ENCODE measurements around the gene KY. TPM values are rescaled to one million over a fixed set of nuclear protein-coding genes. Genes with fewer than 3 reads are reported as not detected.
A peak's percentile ranks its signal among the peaks of the same experiment; 100 is the strongest.

KY gene
- total and polyA plus RNA-seq, 3 experiments from 2014 or later: 0.36 TPM; not detected in 2

DNA sequence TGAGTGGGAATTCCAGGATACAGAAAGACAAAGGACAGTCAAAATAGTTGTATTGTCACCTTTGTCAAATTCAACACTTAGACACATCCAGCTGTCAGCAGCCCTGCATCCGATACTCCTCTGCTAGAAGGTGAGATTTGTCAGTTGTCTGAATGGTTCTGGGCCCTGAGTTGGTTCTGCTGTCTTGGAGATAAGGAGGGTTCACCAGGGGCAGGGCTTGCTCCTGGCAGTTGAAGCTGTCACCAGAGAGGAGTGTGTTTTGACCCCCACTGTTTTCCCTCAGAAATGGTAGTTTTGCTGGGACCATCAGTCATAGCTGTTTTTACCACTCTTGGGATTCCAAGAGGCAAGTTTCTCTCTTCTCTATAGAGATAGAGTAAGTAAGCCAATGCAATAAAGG, 3.2 kb upstream of the KY start:
- Histone ChIP-seq H3K9me3 (ENCODE audit: low read length) (no peaks in the 10 kb centered on the region), H3K27me3 (ENCODE audit: insufficient read depth, low read length, poor library complexity, severe bottlenecking) (no peaks in the 10 kb centered on the region), H3K4me1 (ENCODE audit: insufficient read depth, low read length) (no peaks in the 10 kb centered on the region), H3K27ac (ENCODE audit: low read depth, low read length) (no peak overlapping the region), H3K36me3 (ENCODE audit: insufficient read depth, low read length) (no peaks in the 10 kb centered on the region), H3K4me3 (ENCODE audit: low read length) (no peak overlapping the region)
- no peak overlapping the region for H3K27ac Mint-ChIP-seq
- H3K9me3 Mint-ChIP-seq: peaks cover 0 to 2% (median 0%) of the 10 kb centered on the region in 5 donors
- H3K36me3 Mint-ChIP-seq: no peaks in the 10 kb centered on the region
- ChIA-PET POLR2A (no interaction called here), CTCF (no interaction called here)
- H3K4me3 Mint-ChIP-seq: no peak overlapping the region
- DNase-seq: no peak
- H3K27me3 Mint-ChIP-seq: peaks cover 8 to 43% of the 10 kb centered on the region in 2 donors
- peaks cover 0 to 9% (median 0%) of the 10 kb centered on the region in 3 donors for H3K4me1 Mint-ChIP-seq

DNA sequence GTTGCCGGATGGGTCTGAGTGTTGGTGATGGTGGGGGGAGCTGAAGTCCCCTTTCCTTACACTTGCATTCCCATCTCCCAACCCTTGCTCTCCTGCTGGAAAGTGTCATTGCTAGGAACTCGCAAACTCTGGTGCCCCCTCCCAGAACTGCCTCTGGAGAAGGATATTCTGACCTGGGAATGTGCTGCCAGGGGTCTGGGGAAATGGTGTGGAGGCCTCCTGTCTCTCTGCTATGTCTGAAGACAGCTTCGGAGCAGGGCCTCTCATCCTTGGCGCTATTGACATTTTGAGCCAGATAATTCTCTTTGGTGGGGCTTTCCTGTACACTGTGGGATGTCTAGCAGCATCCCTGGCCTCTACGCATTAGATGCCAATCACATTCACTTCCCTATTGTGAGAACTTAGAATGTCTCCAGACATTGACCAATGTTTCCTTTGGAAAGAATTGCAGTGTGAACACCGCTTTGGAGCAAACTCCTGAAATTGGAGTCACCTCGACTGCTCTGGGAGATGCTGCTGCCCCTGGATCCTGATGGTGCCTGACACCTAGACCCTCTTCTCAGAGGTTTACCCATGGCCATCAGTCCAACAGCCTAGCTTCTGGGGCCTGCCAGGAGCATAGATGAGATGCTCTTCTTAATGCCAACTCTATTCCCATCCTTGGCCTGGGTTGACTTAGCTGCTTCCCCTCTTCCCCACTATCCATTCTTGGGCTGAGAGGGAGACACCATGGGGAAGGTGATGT, 2.2 kb upstream of the KY start:
- Mint-ChIP-seq H3K27me3 (peaks cover 8 to 49% of the 10 kb centered on the region in 2 donors), H3K27ac (no peak overlapping the region), H3K4me1 (peaks cover 0 to 9% (median 0%) of the 10 kb centered on the region in 3 donors), H3K9me3 (peaks cover 0 to 2% (median 0%) of the 10 kb centered on the region in 5 donors), H3K4me3 (no peak overlapping the region), H3K36me3 (no peaks in the 10 kb centered on the region)
- POLR2A ChIA-PET: no interaction called here
- Histone ChIP-seq H3K27ac (ENCODE audit: low read depth, low read length) (no peak overlapping the region), H3K4me3 (ENCODE audit: low read length) (no peak overlapping the region), H3K27me3 (ENCODE audit: insufficient read depth, low read length, poor library complexity, severe bottlenecking) (no peaks in the 10 kb centered on the region), H3K36me3 (ENCODE audit: insufficient read depth, low read length) (no peaks in the 10 kb centered on the region), H3K9me3 (ENCODE audit: low read length) (no peaks in the 10 kb centered on the region), H3K4me1 (ENCODE audit: insufficient read depth, low read length) (no peaks in the 10 kb centered on the region)
- no peak for DNase-seq
- CTCF ChIA-PET: no interaction called here

- Mint-ChIP-seq H3K36me3 (no peaks in the 10 kb centered on the region), H3K4me3 (no peak overlapping the region), H3K4me1 (peaks cover 0 to 9% (median 0%) of the 10 kb centered on the region in 3 donors), H3K27me3 (peaks cover 10 to 49% of the 10 kb centered on the region in 2 donors), H3K27ac (no peak overlapping the region), H3K9me3 (peaks cover 0 to 2% (median 0%) of the 10 kb centered on the region in 5 donors)
- Histone ChIP-seq H3K27me3 (ENCODE audit: insufficient read depth, low read length, poor library complexity, severe bottlenecking) (no peaks in the 10 kb centered on the region), H3K9me3 (ENCODE audit: low read length) (no peaks in the 10 kb centered on the region), H3K27ac (ENCODE audit: low read depth, low read length) (no peak overlapping the region), H3K4me1 (ENCODE audit: insufficient read depth, low read length) (no peaks in the 10 kb centered on the region), H3K4me3 (ENCODE audit: low read length) (no peak overlapping the region), H3K36me3 (ENCODE audit: insufficient read depth, low read length) (no peaks in the 10 kb centered on the region)
- no peak for DNase-seq
- POLR2A ChIA-PET: no interaction called here
- CTCF ChIA-PET: no interaction called here
Measured at GRCh38 chr3:134652409-134652831, 1.6 kb upstream of the KY start.

DNA sequence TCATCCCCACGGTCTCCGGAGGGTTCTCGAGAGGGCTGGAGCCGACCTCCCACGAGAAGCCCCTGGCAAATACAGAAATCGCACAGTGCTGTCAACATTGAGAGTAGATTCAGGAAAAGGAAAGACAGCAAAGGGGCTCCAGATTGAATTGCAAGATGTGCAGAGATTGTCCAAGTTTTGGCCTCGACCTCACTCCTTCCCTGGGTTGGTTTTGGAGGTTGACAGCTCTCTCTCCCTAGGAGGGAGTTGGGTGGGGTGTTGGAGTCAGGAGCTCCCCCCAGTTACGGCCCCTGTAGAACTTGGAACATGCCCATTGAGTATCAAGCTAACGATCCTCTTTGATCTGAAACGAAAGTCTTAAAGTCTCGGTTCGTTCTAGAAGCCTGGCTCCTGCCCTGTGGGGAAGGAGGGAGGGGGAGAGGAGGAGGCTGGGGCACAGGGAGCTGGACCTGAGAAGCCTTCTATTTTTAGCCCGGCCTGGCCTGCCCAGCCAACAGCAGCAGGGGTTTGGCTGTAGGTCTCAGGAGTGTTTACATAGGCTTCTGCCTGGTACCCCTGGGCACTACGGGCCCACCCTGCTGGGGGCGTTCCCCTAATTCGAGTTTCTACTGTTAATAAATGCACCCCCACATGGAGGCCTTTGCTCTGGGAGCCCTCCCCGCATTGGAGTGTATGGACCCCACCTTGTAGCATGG, 672 bp upstream of the KY start:
- Histone ChIP-seq H3K36me3 (ENCODE audit: insufficient read depth, low read length) (no peaks in the 10 kb centered on the region), H3K9me3 (ENCODE audit: low read length) (no peaks in the 10 kb centered on the region), H3K27ac (ENCODE audit: low read depth, low read length) (no peak overlapping the region), H3K4me1 (ENCODE audit: insufficient read depth, low read length) (no peaks in the 10 kb centered on the region), H3K4me3 (ENCODE audit: low read length) (no peak overlapping the region), H3K27me3 (ENCODE audit: insufficient read depth, low read length, poor library complexity, severe bottlenecking) (no peaks in the 10 kb centered on the region)
- no peaks in the 10 kb centered on the region for H3K9me3 Mint-ChIP-seq
- no peak for DNase-seq
- ChIA-PET POLR2A (no interaction called here), CTCF (no interaction called here)
- H3K27ac Mint-ChIP-seq: no peak overlapping the region
- peak overlapping the region in 2 of 7 donors; percentile 19 to 54 for H3K4me3 Mint-ChIP-seq
- H3K4me1 Mint-ChIP-seq: peaks cover 0 to 9% (median 0%) of the 10 kb centered on the region in 3 donors
- H3K36me3 Mint-ChIP-seq: no peaks in the 10 kb centered on the region
- H3K27me3 Mint-ChIP-seq: peaks cover 12 to 50% of the 10 kb centered on the region in 2 donors

GRCh38 chr3:134649106-134649705, 1.6 kb downstream of the KY start:
- CTCF ChIA-PET: no interaction called here
- no peak overlapping the region for H3K4me3 Mint-ChIP-seq
- POLR2A ChIA-PET: no interaction called here

DNA sequence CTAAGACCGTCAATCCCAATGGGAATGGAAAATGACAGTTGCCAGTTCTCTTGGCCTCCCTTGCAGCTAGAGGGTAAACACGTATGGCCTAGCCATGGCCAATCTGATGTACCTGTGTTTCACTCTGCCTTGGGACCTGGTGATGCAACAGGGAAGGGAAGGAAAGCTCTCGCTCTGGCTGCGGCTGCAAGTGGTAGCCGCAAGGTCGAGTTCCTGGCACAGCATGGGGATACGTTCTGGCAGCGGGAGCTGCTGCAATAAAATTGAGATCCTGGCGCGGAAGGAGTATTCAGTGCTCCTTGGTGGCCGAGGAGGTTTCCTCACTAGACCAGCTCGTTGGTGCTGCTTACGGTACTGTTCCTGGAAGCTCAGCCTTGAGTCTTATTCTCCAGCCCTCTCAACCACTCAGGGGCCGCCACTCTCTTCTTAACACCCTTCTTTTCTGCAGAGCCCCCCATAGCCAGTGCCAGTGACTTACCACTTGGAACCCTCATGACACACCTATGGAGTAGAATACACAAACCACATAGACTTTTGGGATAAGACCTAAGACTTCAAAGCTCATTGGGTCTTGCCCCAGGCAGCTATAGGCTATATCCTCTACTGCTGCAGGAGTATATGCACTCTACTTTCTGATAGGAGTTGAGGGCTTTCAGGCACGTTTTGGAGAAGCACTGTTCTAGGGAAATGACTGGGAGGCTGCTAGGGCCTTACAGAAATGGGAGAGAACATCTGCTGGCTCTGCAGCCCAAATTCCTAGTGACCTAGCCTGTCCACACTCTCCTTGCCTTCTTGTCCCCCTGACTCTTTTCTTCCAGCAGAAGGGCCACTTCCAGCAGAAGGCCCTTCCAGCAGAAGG, 2.7 kb downstream of the KY start:
- ChIA-PET CTCF (no interaction called here), POLR2A (no interaction called here)
- Histone ChIP-seq H3K9me3 (ENCODE audit: low read length) (no peaks in the 10 kb centered on the region), H3K27ac (ENCODE audit: low read depth, low read length) (no peak overlapping the region), H3K4me3 (ENCODE audit: low read length) (no peak overlapping the region), H3K27me3 (ENCODE audit: insufficient read depth, low read length, poor library complexity, severe bottlenecking) (no peaks in the 10 kb centered on the region), H3K4me1 (ENCODE audit: insufficient read depth, low read length) (no peaks in the 10 kb centered on the region), H3K36me3 (ENCODE audit: insufficient read depth, low read length) (no peaks in the 10 kb centered on the region)
- Mint-ChIP-seq H3K27ac (no peak overlapping the region), H3K27me3 (peaks cover 6 to 33% of the 10 kb centered on the region in 2 donors), H3K9me3 (no peaks in the 10 kb centered on the region), H3K36me3 (no peaks in the 10 kb centered on the region), H3K4me3 (no peak overlapping the region), H3K4me1 (peaks cover 0 to 9% (median 0%) of the 10 kb centered on the region in 3 donors)
- no peak for DNase-seq

More at GRCh38 chr3:134649106-134649705, 1.6 kb downstream of the KY start:
- Histone ChIP-seq H3K36me3 (ENCODE audit: insufficient read depth, low read length) (no peaks in the 10 kb centered on the region), H3K9me3 (ENCODE audit: low read length) (no peaks in the 10 kb centered on the region), H3K4me3 (ENCODE audit: low read length) (no peak overlapping the region), H3K4me1 (ENCODE audit: insufficient read depth, low read length) (no peaks in the 10 kb centered on the region), H3K27me3 (ENCODE audit: insufficient read depth, low read length, poor library complexity, severe bottlenecking) (no peaks in the 10 kb centered on the region), H3K27ac (ENCODE audit: low read depth, low read length) (no peak overlapping the region)
- no peak for DNase-seq
- Mint-ChIP-seq H3K27ac (no peak overlapping the region), H3K36me3 (no peaks in the 10 kb centered on the region), H3K27me3 (peaks cover 9 to 43% of the 10 kb centered on the region in 2 donors), H3K9me3 (no peaks in the 10 kb centered on the region), H3K4me1 (peaks cover 0 to 9% (median 0%) of the 10 kb centered on the region in 3 donors)

DNA sequence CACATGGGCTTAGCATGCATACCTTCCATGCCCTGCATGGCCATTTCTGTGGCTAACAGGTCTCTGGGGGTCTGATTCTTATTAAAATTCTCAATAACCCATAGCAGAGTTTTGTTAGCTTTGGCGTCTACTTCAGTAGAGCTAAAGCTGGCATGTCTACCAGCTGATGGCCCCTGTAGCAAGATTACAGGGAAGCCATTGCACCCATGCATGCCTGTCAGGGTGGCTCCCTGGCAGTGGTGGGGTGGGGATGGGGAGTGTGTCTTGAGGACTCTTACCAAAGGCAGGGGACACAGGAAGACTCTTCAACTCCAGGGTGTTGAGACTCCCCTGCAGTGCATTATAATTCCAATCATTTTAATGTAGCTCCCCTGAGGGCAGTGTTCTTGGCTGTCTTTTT, 4.7 kb downstream of the KY start:
- ChIA-PET POLR2A (no interaction called here), CTCF (no interaction called here)
- no peak overlapping the region for H3K27ac ChIP-seq (ENCODE audit: low read depth, low read length)
- no peak overlapping the region for H3K4me3 ChIP-seq (ENCODE audit: low read length)
- H3K4me3 Mint-ChIP-seq: no peak overlapping the region
- H3K9me3 ChIP-seq (ENCODE audit: low read length): no peaks in the 10 kb centered on the region
- no peaks in the 10 kb centered on the region for H3K4me1 ChIP-seq (ENCODE audit: insufficient read depth, low read length)
- H3K27ac Mint-ChIP-seq: no peak overlapping the region
- no peak for DNase-seq
- H3K27me3 Mint-ChIP-seq: peaks cover 4 to 21% of the 10 kb centered on the region in 2 donors
- no peaks in the 10 kb centered on the region for H3K9me3 Mint-ChIP-seq
- H3K27me3 ChIP-seq (ENCODE audit: insufficient read depth, low read length, poor library complexity, severe bottlenecking): no peaks in the 10 kb centered on the region
- no peaks in the 10 kb centered on the region for H3K36me3 Mint-ChIP-seq
- H3K36me3 ChIP-seq (ENCODE audit: insufficient read depth, low read length): no peaks in the 10 kb centered on the region
- H3K4me1 Mint-ChIP-seq: peaks cover 0 to under 1% (median 0%) of the 10 kb centered on the region in 3 donors

Data from CD8-positive, alpha-beta memory T cell (primary cell).